ENCODE results near the gene CPPED1. TPM values are rescaled to one million over a fixed set of nuclear protein-coding genes. Genes with fewer than 3 reads are reported as not detected.
"Not testable (repeated sequence)": the region's sequence is repeated elsewhere in the genome, so short reads cannot be mapped to it uniquely, and the experiment has no call there.

The CPPED1 gene
- total RNA-seq, 1 donor from 2014 or later: 12.5 TPM

- DNase-seq (ENCODE audit: low spot score): no peak
Observed at GRCh38 chr16:12767897-12768296, 35.8 kb downstream of the CPPED1 start.

- DNase-seq (ENCODE audit: low spot score): no peak
Observed at GRCh38 chr16:12766853-12767252, 36.8 kb downstream of the CPPED1 start.

DNA sequence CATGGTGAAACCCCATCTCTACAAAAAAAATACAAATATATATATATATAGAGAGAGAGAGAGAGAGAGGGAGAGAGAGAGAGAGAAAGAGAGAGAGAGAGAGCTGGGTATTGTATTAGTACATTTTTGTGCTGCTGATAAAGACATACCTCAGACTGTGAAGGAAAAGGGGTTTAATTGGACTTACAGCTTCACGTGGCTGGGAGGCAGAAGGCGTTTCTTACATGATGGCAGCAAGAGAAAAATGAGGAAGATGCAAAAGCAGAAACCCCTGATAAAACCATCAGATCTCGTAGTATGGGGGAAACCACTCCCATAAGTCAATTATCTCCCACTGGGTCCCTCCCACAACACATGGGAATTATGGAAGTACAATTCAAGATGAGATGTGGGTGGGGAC, 37.5 kb downstream of the CPPED1 start:
- not testable (repeated sequence) for DNase-seq (ENCODE audit: low spot score)

DNA sequence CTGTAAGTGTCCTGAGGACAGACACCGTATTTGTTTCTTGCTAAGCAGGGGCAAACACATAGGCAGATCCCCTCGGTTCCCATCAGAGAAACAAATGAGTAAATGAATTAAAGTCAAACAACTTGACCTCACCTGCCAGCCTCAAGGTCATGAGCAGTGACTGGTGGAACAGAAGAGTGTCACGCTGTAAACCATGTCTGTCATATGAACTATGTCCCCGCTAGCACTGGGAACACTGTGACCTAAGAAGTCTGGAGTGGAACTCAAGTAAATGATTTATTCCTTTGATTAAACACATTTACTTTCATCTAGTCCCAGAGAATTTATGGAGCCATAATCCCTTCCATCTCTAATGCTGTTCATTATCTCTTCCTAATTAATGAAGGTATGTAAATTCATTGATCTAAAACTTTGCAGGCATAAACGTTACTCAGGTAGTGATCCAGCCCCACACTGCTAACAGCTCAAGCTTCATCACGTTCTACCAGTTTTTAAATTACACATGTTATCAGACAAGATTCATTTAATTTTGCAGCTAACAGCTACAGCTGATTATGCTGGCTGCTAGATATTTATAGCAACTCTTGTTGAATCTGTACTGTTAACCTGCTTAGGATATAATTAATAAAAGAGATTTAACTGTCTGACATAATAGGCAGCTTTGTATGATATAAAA, 38.7 kb downstream of the CPPED1 start:
- DNase-seq (ENCODE audit: low spot score): no peak

DNA sequence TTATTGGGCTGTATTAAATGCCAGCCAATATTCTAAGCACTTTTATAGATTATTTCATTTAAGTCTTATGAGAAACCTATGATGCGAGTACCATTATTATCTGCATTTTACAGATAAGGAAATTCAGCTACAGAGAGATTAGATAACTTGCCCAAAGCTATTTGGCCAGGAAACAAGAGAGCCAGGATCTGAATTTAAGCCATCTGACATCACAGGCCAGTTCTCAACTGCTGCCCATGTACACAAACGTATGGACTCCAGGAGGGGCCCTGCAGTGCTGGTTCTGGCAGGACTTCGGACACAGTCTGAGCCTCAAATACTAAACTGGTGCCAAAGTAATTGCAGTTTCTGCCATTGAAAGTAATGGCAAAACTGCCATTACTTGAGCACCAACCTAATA, 40.2 kb downstream of the CPPED1 start:
- peak; percentile 10 for DNase-seq (ENCODE audit: low spot score)

DNA sequence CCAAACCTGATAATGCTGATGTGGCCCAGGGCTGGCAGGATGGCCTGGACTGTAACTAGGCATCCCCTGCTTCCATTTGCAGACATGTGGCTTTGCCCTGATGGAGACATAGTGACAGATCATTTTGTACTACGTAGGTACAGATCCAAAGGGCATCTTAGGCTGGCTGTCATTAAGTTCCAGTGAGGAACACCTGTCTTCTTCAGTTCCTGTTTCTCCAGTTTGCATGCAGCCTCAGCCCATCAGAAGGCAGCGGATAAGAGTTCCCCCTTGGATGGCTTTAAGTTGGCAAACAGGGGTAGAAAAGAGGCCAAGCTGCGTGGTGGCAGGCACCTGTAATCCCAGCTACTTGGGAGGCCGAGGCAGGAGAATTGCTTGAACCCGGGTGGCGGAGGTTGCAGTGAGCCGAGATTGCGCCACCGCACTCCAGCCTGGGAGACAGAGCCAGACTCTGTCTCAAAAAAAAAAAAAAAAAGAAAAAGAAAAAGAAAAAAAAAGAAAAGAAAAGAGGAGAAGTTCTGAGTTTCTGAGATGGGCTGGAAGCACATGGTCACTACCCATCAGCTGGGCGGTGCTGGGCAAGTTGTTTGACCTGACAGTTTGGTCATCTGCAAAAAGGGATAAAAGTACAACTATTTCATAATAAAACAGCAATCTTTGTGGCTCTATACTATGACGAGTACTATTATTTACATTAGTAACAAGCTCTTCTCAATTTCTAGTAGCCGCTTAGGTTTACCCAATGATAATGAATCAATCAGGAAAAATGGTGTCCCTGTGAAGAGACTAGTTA, 42.7 kb downstream of the CPPED1 start:
- no peak for DNase-seq (ENCODE audit: low spot score)

GRCh38 chr16:12758670-12759558, 44.8 kb downstream of the CPPED1 start:
- DNase-seq (ENCODE audit: low spot score): no peak

GRCh38 chr16:12758031-12758669, 45.5 kb downstream of the CPPED1 start:
- no peak for DNase-seq (ENCODE audit: low spot score)

- DNase-seq (ENCODE audit: low spot score): no peak
Observed at GRCh38 chr16:12757546-12757945, 46.1 kb downstream of the CPPED1 start.

DNA sequence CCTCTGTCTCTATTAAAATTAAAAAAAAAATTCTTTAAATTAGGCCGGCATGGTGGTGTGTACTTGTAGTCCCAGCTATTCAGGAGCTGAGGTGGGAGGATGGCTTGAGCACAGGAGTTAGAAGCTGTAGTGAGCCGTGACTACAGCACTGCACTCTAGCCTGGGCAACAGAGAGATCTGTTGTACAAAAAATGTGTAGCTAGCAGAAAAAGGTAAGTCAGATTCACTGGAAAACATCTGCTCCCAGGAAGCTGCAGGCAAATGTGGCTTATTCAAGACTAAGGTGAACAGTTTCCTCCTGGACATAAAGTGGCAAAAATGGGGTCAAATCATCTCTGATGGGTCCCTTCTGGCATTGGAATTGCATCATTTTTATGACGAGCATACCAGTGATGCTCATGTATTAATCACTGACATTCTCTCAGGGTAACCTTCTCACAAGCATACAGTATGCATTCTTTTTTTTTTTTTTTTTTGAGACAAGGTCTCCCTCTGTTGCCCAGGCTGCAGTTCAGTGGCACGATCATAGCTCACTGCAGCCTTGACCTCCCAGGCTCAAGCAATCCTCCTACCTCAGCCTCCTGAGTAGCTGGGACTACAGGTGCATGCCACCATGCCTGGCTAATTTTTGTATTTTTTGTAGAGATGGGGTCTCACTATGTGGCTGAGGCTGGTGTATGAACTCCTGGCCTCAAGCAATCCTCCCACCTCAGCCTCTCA, 48.7 kb downstream of the CPPED1 start:
- no peak for DNase-seq (ENCODE audit: low spot score)

- no peak for DNase-seq (ENCODE audit: low spot score)
Observed at GRCh38 chr16:12753203-12754023, 50.3 kb downstream of the CPPED1 start.

DNA sequence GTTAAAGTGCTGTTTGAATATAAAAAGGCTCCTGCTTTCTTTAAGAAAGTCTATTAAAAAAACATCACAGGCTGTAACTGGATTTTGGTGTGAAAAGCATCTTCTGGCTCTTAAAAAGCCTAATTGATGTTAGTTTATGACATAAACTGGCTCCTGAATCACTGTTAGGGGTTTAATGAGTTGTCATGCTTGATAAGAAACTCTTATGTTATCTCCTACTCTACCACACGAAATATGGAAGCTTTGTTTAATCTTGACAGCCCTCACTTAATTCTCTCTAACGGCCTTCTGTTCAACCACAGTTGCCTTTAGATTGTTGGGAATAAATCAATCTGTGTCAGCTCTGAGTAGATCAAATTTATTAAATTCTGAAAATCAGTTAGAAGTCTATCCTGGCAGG, 51.5 kb downstream of the CPPED1 start:
- DNase-seq (ENCODE audit: low spot score): no peak

- DNase-seq (ENCODE audit: low spot score): no peak
Observed at GRCh38 chr16:12750554-12750918, 53.2 kb downstream of the CPPED1 start.

GRCh38 chr16:12749076-12749475, 54.6 kb downstream of the CPPED1 start:
- DNase-seq (ENCODE audit: low spot score): no peak

- DNase-seq (ENCODE audit: low spot score): no peak
Observed at GRCh38 chr16:12747827-12748226, 55.9 kb downstream of the CPPED1 start.

DNA sequence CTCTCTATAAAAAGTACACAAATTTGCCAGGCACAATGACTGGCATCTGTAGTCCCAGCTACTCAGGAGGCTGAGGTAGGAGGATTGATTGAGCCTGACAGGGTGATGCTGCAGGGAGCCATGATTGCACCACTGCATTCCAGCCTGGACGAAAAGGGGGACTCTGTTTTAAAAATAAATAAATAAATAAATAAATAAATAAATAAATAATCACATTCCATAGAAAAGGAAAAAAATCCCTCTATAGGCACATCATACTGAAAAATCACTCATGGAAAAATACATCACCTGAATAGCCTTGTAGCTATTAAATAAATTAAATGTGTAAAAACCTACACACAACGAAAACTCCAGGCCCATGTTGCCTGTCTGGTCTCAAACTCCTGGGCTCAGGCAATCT, 56.4 kb downstream of the CPPED1 start:
- no peak for DNase-seq (ENCODE audit: low spot score)

GRCh38 chr16:12744860-12745259, 58.8 kb downstream of the CPPED1 start:
- DNase-seq (ENCODE audit: low spot score): no peak

DNA sequence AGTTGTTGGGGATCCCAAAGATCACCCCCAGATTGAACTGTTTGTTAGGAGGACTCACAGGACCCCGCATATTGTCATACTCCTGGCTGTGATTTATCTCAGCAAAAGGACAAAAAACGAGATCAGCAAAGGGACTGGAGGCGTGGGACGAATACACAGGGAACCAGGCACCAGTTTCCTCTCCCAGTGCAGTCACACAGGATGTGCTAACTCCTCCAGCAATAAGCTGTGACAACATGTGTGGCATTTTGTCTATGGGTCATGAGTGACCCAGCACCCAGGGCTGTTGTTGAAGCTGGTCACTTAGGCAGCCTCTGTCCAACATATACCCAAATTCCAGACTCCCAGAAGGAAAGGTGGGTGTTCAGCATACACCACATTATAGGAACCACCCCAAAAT, 60.9 kb downstream of the CPPED1 start:
- DNase-seq (ENCODE audit: low spot score): no peak

DNA sequence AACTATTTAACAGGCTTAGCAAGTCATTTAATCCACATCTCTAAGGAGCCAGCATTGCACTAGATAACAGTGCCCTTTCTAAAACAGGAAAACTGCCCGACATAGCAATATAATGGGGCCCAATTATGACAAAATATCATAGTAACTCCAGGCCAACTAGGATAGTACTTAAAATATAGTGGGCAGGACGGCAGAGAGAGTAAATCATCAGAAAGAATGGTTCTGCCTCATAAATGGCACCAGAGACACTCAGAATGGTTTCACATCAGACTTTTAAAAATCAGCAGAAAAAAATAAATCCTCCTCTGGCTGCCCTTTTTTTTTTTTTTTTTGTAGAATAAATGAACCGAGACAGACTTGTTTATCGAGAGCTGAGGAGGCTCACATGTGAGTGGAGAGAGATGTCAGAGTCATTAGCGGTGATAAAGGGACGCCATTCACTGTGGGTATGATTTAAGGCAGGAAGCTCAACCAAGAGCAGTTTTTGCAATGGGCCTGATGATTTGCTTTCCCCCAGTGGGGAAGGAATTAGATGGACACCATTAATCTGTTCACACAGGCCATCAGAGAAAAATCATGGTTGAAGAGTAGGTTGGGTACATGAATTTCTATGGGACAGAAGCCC, 62.6 kb downstream of the CPPED1 start:
- no peak for DNase-seq (ENCODE audit: low spot score)

DNA sequence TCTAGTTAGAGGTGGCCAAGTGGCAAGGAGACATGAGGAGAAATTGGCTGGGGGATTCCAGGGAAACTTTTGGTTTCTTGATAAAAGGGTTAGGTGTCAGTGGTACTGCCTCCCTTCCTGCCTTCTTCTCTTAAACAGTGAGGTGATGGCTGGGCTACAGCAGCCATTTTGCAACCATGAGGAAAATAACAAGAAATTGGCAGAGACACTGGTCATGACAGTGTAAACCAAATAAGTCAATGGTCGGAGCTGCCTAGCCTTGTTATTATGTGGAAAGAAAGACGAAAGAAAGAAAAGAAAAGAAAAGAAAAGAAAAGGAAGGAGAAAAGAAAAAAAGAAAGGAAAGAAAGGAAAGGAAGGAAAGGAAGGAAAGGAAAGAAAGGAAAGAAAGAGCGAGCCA, 63.9 kb downstream of the CPPED1 start:
- no peak for DNase-seq (ENCODE audit: low spot score)

Data from umbilical cord (tissue), 2 donors.